Sigmoid colon (tissue), 4 donors: ENCODE results near the gene CUL7.

Experiments used
- CTCF ChIP-seq, 4 experiments: fragments of 450-650 bp in 3 of 4; fragments of 200-600 bp in 1 of 4; IDR thresholded peaks; one replicate each; pipeline ENCODE4 v1.5.1; 2016 to 2019; ENCODE audit warnings: antibody characterized with exemption in 4 of 4, mild to moderate bottlenecking in 3 of 4, moderate library complexity in 2 of 4
- EP300 ChIP-seq, 4 donors: sonication (generic); formaldehyde crosslinking; IDR thresholded peaks; one replicate each; pipeline ENCODE4 v1.6.1; 2017; ENCODE audit warnings: antibody characterized with exemption in 4 of 4
- POLR2A ChIP-seq, 2 donors: fragments of 450-650 bp; IDR thresholded peaks; one replicate each; pipeline ENCODE4 v1.6.1; 2016; ENCODE audit warnings: antibody characterized with exemption in 2 of 2, mild to moderate bottlenecking in 2 of 2, moderate library complexity in 2 of 2
- POLR2AphosphoS5 ChIP-seq, 4 donors: sonication (generic); formaldehyde crosslinking; IDR thresholded peaks; one replicate each; pipeline ENCODE4 v1.6.1; 2017; ENCODE audit warnings: antibody characterized with exemption in 4 of 4

DNA sequence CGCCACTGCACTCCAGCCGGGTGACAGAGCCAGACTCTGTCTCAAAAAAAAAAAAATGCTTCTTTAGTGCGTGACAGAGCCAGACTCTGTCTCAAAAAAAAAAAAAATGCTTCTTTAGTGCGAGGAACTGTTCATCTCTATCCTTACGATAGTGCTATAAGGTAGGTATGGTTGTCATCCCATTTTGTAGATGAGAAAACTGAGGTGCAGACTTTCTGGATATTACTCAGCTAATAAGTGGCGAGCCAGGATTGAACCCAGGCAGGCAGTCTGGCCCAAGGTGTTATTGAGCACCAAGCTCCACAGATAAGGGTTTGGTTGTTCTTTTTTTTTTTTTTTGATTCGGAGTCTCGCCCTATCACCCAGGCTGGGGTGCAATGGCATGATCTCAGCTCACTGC lies 51.8 kb downstream of the CUL7 start:
- no peak for TF ChIP-seq POLR2A (IDR thresholded peaks at IDR 0.05)
- no peak for TF ChIP-seq CTCF (IDR thresholded peaks at IDR 0.05)
- no peak for TF ChIP-seq EP300 (IDR thresholded peaks at IDR 0.05)
- no peak for TF ChIP-seq POLR2AphosphoS5 (IDR thresholded peaks at IDR 0.05)
